ENCODE measurements around the gene SIK3. TPM values are rescaled to one million over a fixed set of nuclear protein-coding genes. Genes with fewer than 3 reads are reported as not detected.

The SIK3 gene
- total RNA-seq, 1 experiment from 2014 or later, result 17.4 TPM

DNA sequence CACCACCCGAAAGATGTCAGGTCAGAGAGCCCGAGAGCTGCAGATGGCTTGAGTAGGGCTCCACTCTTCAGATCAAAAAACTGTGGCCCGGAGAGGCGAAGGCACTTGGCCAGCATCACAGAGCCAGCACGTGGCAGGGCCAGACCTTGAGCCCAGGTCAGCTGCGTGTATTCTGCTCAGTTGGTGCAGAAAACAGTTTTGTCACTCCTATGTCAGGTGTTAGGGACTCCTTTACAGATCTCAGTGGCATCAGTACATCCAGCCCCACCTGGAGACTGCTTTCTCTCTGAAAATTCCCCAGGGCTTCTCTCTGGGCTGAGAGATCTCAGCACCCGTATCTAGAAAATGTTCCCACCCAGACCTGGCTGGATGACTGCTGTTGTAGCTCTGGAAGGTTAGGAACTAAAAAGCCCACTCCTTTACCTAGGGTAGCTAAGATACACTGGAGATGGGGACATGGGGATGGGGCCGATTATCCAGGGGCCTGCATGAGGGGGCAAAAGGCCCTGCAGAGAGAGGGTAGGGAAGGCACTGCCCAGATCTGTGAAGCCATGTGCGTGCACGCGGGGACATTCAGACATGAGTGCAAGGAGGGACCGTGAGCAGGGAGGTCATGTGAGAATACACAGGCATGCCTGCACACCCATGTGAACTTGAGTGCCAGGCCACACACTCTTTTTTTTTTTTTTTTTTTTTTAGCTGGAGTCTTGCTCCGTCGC lies 264.3 kb downstream of the SIK3 start:
- no TSS peak for BruUV-seq (replicated peaks)
- H3K27me3 Mint-ChIP-seq (ENCODE audit: unreplicated experiment), result peaks cover 14% of the 10 kb centered on the region
- no peaks in the 10 kb centered on the region for H3K36me3 Mint-ChIP-seq (ENCODE audit: insufficient read depth, unreplicated experiment)
- CTCF ChIA-PET, result no interaction called here
- TF ChIP-seq, protein P1, sequence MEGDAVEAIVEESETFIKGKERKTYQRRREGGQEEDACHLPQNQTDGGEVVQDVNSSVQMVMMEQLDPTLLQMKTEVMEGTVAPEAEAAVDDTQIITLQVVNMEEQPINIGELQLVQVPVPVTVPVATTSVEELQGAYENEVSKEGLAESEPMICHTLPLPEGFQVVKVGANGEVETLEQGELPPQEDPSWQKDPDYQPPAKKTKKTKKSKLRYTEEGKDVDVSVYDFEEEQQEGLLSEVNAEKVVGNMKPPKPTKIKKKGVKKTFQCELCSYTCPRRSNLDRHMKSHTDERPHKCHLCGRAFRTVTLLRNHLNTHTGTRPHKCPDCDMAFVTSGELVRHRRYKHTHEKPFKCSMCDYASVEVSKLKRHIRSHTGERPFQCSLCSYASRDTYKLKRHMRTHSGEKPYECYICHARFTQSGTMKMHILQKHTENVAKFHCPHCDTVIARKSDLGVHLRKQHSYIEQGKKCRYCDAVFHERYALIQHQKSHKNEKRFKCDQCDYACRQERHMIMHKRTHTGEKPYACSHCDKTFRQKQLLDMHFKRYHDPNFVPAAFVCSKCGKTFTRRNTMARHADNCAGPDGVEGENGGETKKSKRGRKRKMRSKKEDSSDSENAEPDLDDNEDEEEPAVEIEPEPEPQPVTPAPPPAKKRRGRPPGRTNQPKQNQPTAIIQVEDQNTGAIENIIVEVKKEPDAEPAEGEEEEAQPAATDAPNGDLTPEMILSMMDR (IDR thresholded peaks at IDR 0.05; ENCODE audit: unreplicated experiment), result no peak
- DNase-seq, result no peak
- no peak overlapping the region for H3K4me3 Mint-ChIP-seq (ENCODE audit: low read depth, unreplicated experiment)
- H3K9me3 Mint-ChIP-seq (ENCODE audit: low read depth, unreplicated experiment), result no peaks in the 10 kb centered on the region
- no peak overlapping the region for H3K27ac Mint-ChIP-seq (ENCODE audit: unreplicated experiment)
- intact Hi-C loops (cut with micrococcal nuclease; ENCODE audit: unreplicated experiment), result no loop called here
- H3K4me1 Mint-ChIP-seq (ENCODE audit: low read depth, unreplicated experiment), result no peaks in the 10 kb centered on the region

DNA sequence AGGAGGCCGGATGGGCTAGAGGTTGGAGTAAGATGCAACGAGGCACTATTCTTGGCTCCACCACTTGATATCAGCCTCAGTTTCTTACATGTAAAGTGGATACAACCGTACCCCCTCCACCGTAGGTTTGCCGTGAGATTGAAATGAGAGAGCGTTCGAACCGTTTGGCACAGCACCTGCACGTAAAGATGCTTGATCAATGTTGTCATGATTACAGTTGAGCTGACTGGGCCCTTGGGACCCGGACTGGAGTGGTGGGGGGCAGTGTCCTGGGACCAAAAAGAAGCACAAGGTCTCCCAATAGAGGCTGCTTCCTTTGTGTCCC lies 264.8 kb downstream of the SIK3 start:
- no TSS peak for BruUV-seq (replicated peaks)
- intact Hi-C loops (cut with micrococcal nuclease; ENCODE audit: unreplicated experiment), result no loop called here
- H3K36me3 Mint-ChIP-seq (ENCODE audit: insufficient read depth, unreplicated experiment), result no peaks in the 10 kb centered on the region
- no peak overlapping the region for H3K27ac Mint-ChIP-seq (ENCODE audit: unreplicated experiment)
- TF ChIP-seq, protein P1 (IDR thresholded peaks at IDR 0.05; ENCODE audit: unreplicated experiment), result no peak
- no peak for DNase-seq
- H3K27me3 Mint-ChIP-seq (ENCODE audit: unreplicated experiment), result peaks cover 14% of the 10 kb centered on the region
- no peaks in the 10 kb centered on the region for H3K9me3 Mint-ChIP-seq (ENCODE audit: low read depth, unreplicated experiment)
- CTCF ChIA-PET, result no interaction called here
- H3K4me3 Mint-ChIP-seq (ENCODE audit: low read depth, unreplicated experiment), result no peak overlapping the region
- H3K4me1 Mint-ChIP-seq (ENCODE audit: low read depth, unreplicated experiment), result no peaks in the 10 kb centered on the region

DNA sequence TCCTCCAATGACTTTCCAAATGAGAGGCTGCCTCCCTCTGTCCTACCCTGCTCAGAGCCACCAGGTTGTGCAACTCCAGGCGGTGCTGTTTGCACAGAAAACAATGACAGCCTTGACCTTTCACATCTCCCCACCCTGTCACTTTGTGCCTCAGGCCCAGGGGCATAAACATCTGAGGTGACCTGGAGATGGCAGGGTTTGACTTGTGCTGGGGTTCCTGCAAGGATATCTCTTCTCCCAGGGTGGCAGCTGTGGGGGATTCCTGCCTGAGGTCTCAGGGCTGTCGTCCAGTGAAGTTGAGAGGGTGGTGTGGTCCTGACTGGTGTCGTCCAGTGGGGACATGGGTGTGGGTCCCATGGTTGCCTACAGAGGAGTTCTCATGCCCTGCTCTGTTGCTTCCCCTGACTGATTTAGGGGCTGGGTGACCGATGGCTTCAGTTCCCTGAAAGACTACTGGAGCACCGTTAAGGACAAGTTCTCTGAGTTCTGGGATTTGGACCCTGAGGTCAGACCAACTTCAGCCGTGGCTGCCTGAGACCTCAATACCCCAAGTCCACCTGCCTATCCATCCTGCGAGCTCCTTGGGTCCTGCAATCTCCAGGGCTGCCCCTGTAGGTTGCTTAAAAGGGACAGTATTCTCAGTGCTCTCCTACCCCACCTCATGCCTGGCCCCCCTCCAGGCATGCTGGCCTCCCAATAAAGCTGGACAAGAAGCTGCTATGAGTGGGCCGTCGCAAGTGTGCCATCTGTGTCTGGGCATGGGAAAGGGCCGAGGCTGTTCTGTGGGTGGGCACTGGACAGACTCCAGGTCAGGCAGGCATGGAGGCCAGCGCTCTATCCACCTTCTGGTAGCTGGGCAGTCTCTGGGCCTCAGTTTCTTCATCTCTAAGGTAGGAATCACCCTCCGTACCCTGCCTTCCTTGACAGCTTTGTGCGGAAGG lies 265.6 kb downstream of the SIK3 start:
- Mint-ChIP-seq H3K9me3 (ENCODE audit: low read depth, unreplicated experiment) (no peaks in the 10 kb centered on the region), H3K27ac (ENCODE audit: unreplicated experiment) (no peak overlapping the region), H3K4me1 (ENCODE audit: low read depth, unreplicated experiment) (no peaks in the 10 kb centered on the region), H3K36me3 (ENCODE audit: insufficient read depth, unreplicated experiment) (no peaks in the 10 kb centered on the region), H3K4me3 (ENCODE audit: low read depth, unreplicated experiment) (no peak overlapping the region), H3K27me3 (ENCODE audit: unreplicated experiment) (peaks cover 14% of the 10 kb centered on the region)
- CTCF ChIA-PET, result no interaction called here
- no TSS peak for BruUV-seq (replicated peaks)
- DNase-seq, result no peak
- TF ChIP-seq, protein P1 (IDR thresholded peaks at IDR 0.05; ENCODE audit: unreplicated experiment), result no peak
- intact Hi-C loops (cut with micrococcal nuclease; ENCODE audit: unreplicated experiment), result no loop called here

- CTCF ChIA-PET, result no interaction called here
- no TSS peak for BruUV-seq (replicated peaks)
- H3K27ac Mint-ChIP-seq (ENCODE audit: unreplicated experiment), result no peak overlapping the region
Observed at GRCh38 chr11:116831790-116832349, 266.4 kb downstream of the SIK3 start.

More at GRCh38 chr11:116831790-116832349, 266.4 kb downstream of the SIK3 start:
- H3K36me3 Mint-ChIP-seq (ENCODE audit: insufficient read depth, unreplicated experiment), result no peaks in the 10 kb centered on the region
- intact Hi-C loops (cut with micrococcal nuclease; ENCODE audit: unreplicated experiment), result no loop called here
- TF ChIP-seq, protein P1 (IDR thresholded peaks at IDR 0.05; ENCODE audit: unreplicated experiment), result no peak
- H3K27me3 Mint-ChIP-seq (ENCODE audit: unreplicated experiment), result peaks cover 14% of the 10 kb centered on the region
- H3K9me3 Mint-ChIP-seq (ENCODE audit: low read depth, unreplicated experiment), result no peaks in the 10 kb centered on the region
- H3K4me3 Mint-ChIP-seq (ENCODE audit: low read depth, unreplicated experiment), result no peak overlapping the region
- no peaks in the 10 kb centered on the region for H3K4me1 Mint-ChIP-seq (ENCODE audit: low read depth, unreplicated experiment)
- DNase-seq, result no peak
